NCI-H2029 (cell line): ENCODE data around the gene ECI1.
"Not testable (repeated sequence)": the region's sequence is repeated elsewhere in the genome, so short reads cannot be mapped to it uniquely, and the experiment has no call there.

Experiments used
- DNase-seq: peaks from one replicate; lab custom pipeline; 2025; lab: John Stamatoyannopoulos, UW

ECI1 gene

DNA sequence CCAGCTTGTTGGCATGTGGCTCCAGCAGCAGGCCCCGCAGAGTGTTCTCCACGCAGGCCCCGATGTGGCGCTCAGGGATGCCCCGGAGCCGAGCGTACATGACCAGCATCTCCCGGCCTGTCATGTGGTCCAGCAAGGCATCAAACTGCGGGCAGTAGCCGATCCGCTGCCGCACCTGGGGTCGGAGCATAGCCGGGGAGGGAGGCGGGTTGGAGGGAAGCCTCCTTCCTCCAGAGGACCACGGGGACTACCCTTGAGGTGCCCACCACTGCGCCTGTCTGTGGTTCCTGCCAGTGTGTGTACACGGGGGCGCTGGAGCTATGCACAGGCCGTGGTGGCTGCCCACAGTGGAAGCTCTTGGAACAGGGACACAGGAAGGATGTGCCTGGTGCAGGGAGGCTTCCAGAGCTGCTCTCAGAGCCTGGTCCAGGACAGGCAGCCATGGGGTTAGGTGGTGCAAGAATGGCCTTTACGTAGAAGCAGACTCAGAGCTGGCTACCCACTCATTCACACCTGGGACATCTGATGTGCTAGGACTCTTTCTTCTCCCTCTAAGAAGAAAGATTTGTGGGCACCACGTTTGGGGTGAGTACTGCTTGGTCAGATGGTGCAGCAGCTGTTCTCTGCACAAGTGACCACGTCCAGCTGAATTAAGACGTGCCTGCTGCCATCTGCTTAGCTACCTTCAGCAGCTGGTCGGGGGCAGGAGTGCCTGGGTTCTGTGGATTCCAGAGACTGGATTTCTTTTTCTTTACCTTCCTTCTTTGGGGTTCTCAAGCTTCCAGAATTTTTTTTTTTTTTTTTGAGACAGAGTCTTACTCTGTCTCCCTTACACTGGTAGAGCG is 27.8 kb upstream of the ECI1 start:
- no peak for DNase-seq

DNA sequence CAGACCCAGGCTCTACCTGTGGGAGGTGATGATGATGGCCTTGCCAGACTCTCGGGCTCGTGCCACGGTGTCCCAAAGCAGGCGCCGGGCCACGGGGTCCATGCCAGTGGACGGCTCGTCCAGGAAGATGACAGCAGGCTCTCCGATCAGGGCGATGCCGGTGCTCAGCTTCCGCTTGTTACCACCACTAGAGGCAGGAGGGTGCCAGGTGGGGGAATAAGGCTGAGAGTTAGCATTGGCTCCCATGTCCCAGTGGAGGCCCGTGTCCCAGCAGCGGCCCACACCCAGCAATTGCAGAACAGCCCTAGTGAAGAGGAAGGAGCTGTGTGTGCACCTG is 26.9 kb upstream of the ECI1 start:
- no peak for DNase-seq

DNA sequence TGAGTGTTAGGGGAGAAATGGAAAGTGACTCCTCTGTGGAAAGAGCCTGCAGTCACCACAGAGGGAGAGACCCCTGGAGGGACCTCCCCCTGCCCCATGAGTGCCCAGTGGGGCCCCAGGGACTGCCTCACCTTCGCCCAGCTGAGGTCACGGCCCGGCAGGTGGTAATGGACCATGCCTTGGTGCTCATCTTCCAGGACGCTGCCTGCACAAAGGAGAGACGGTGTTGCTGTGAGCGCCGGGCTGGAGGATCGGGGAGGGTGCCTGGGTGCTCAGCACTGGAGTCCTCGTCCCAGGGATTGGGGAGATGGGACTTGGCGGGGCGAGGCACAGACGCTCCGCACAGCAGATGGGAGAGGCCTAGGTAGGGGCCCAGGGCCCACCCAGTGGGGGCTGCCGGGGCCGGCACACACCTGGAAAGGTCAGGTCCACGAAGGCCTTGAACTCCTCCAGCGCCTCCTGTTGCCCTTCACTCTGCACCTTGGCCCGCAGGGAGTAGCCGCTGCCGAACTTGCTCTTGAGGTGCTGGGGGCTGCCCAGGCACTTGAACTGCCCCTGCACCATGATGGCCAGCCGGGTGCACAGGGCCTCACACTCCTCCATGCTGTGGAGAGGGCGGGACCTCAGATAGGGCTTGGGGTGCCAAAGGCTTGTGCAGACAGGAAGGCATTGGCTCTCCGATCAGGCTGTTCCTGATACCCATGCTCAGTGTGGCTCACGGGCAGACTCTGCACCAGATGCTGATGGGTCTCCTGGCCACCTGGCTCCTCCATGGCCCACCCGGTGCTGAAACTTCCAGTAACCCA is 26.3 kb upstream of the ECI1 start:
- DNase-seq = no peak

DNA sequence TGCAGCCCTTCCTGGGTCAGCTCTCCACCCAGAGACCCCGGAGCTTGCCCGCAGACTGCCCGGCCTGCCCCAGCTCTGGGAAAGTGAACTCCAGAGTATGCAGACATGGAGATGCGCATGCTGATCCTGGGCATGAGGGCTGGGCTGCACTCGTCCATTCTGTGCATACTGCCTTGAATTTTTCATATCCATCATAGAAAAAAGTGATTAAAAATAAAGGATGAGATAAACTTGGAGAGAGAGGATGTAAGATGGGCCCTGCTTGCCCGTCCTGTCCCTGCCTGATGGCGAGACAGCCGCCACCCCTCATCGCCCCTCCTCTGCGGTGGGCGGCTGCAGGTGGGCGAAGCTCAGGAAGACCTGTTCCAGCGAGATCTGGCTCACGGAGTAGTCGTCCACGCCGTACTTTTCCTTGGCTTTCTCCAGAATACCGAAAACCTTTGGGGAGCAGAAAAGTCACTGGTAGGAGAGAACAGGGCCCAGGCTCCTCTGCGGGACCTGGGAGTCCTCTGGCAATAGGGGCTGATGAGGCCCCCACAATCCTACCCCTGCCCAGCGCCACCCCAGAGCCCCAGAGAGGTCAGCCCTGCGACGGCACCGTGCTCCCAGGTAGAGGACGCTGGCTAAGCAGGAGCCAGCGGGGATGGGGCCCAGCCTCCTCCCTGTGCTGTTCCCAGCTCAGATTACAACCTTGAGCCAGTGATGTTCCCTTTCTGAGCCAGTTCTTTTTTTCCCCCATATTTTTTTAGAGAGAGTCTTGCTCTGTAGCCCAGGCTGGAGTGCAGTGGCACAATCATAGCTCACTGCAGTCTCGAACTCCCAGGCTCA is 25.2 kb upstream of the ECI1 start:
- DNase-seq = no peak

DNA sequence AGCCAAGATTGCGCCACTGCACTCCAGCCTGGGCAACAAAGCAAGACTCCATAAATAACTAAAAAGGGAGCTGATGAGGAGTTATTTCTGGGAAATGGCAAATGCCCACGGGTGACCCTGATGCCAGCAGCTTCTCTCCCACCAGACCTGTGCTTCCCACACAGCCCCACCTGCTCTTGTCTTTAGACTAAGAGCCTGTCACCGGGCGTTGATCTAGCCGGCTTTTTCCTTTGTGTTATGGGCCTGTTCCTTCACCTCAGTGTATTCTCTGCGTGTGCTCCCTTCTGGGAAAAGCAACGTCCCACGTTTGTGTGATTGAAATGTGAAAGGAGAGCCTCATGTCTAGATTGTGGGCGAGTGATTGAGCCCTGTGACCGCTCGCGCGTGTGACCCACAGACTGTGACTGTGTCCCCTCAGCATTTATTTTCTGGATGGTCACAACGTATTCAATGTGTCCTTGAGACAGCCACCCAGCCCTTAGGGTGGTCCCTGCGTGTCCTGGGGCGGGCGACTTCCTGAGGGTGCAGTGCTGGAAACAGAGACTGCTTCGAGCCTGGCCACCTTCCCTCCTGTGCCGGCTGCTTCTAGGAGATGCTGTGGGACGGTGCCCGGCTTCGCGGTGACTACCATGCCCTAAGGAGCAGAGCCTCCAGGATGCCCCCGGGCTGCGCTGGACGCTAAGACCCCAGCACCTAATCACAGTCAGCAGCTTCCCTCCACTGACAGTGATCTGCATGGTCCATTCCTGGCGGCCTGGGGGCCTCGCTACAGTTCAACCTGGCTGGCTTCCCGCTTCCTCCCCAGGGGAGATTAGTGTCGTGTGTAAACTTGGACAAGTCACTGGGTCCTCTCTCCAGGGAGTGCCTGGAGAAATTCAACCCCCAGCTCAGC is 24.3 kb upstream of the ECI1 start:
- no peak for DNase-seq

DNA sequence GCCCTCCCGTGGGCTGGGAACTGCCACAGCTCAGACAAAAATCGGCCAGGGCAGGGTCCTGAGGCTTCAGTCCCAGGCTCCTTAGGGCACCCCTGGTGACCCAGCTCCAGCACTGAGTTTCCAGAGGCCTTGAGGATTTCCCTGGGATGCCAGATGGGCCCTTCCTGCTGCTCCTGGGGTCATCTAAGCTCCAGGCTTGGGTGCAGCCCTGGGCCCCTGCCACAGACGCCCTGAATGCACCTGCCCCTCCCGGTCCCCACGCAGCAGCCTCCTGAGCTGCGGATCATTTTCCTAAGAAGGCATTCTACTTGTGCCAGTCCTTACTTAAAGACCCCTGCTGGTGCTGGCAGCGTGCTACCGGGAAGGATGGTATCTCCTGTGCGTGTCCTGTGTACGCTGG is 22.5 kb upstream of the ECI1 start:
- DNase-seq = no peak

DNA sequence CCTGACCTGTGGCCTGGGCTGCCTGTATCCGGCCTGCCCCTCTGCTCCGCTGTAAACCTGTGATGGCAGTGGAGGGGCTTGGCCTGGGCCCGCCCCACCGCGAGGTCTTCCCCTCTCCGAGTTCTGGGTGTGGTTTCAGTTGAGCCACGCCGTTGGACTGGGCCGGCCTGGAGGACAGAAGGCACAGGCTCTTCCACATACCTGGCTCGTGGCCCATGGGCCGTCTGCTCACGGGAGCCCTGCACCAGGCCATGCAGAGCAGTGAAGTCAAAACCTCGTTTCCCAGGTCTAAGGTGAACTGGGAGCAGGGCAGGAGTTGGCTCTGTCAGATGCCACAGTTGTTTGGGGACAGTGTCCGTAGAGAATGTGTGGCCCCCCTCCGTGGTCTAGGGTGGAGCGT is 22.1 kb upstream of the ECI1 start:
- no peak for DNase-seq

DNA sequence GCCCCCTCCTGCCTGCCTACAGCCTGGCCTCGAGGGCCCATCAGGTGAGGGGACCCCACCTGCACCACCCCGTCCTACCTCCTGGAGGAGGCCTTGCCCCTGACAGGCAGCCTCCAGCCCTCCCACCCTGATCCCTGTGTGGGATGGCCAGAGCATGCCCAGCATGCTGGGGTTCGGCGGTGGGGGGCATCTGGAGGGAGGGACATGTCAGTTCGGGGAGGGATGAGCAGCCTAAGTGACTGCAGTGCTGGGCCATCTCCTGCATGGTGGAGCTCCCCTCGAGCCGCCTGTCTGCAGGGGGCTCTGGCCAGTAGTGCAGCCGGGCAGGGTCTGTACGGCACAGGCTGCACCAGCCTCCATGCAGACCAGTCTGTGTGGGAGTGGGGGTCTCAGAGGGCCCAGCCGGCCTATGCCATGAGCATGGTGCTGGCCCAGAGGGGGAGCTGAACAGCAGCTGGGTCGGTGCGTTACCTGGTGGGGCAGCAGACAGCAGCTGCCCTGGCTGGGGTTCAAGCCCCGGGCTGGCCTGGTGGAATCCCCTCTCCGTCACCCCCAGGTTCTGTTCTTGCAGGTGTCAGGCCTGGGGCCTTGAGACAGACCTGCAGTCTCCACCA is 20.6 kb upstream of the ECI1 start:
- DNase-seq = no peak

DNA sequence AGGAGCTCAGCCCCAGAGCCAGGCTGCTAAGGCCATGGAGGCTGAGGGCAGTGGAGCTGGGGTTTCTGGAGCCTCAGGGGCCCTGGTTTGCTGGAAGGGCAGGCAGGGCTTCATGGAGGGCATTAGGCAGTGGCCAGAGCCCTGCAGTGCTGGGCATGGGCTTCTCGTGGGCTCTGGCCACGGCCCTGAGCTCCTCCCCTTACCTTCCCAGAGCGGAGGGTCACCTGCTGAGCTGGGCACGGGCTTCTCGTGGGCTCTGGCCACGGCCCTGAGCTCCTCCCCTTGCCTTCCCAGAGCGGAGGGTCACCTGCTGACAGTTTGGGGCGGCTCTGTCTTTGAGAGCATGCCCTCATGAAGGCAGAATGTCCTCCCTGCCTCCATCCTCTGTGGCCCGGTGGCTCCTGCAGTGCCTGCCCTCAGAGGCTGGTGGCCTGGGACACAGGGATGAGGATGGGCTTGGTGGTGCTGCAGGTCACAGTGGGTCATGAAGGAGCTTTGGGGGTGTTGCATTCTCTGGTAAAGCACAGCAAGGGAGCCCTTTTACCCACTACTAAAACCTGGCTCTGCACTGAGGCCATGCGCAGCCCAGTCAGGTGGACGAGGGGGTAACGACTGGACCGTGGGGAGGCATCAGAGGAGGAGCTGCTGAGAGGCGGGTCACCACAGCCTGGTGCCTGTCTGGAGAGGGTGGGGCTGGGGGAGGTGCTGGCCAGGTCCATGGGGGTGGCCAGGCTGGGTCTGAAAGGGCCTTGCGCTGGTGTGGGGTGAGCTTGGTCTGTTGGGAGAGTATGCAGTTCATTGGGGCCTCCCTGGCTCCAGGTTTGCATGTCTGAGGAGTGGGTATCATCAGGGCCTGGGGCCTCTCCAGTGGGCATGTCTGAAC is 19.4 kb upstream of the ECI1 start:
- DNase-seq = no peak

DNA sequence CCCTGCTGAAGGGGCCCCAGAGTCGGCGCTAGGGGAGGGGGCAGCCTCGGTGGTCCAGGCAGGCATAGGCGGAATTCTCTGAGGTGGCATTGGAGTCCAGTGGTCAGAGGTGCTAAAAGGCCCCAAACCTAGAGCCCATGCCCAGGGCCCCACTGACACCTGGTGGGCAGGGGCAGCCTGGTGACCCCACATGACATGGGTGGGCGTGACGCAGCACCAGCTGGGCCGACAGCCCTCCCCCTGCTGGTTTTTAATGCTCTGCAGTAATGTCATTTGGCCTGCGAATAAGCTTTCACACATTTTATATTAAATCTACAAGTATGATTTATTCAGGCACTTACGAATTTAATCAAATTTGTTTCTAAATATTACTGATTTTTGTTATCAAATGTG is 18.7 kb upstream of the ECI1 start:
- DNase-seq = no peak

DNA sequence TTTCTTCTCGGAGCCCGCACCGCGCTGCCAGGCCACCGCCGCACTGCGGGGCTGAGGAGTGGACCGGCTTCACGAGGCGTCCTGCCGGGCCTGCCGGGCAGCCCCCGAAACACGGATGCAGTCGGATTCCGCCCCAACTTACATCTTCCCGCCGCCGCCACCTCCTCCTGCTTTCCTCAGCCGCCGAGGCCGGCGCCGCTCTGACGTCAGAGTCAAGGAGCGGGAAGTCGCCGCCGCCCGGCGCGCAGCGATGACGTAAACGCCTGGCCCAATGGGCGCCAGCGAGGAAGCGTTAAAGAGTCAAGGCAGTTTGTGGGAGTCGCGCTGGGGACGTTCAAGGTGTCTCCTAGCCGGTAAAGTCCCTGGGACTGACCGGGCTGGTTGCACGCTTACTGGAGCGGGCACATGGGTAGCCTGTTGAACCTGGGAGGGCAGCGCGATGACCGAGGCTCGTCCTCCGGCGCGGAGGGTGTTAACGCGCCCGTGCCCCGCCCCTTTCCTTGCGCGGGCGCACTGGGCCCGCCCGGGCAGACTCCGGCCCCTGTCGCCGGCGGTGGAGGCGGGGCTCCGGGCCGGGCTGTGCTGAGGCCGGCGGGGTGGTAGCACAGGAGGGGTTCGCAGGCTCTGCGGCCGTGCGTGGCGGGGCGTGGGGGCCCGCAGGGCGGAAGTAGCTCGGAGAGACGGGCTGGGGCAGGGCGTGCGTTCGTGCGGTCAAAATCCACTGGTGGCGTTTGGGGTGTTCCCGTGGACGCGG is 16.7 kb upstream of the ECI1 start, which contains the start of gene RNPS1:
Gene RNPS1 (minus strand): TSS at position 214 of the 754 bp plus-strand sequence. CDS start 3,483 bp downstream, outside the sequence.
- DNase-seq = peak; percentile 89

DNA sequence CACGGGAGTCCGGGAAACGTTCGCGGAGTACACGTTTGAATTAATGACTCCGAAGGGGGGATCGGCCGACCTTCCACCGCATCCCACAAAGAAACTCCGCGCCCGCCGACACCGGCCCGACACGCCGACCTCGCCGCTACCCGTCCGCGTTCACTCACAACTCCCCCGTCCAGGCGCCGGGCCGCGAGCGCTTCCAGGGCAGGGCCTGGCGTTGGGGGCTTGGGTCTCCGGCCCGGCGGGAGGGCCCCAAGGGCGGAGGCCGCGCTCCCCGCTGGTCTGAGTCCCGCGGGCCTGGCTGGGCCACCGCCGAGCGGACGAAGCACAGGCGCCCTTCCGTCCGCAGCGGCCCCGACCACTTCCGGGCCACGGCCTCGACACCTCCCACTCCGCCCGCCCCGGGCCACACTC is 16.1 kb upstream of the ECI1 start:
- not testable (repeated sequence) for DNase-seq

DNA sequence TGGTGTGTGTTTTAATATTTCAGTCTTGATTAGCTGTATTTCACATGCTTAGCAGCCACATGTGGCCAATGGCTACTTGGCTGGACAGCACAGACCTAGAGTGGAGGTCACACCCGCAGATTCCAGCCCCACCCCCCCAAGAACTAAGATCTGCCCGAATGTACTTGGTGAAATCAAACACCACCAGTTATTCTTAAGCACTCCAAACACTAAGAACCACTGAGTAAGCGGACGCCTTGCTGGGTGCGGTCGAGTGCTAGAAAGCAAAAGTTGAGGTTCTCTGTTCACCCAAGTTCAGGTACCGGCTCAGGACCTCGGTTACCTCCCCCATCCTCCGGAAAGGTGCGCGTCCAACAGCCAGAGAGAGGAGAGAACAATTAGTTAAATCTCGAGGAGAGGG is 15.5 kb upstream of the ECI1 start:
- DNase-seq = not testable (repeated sequence)

DNA sequence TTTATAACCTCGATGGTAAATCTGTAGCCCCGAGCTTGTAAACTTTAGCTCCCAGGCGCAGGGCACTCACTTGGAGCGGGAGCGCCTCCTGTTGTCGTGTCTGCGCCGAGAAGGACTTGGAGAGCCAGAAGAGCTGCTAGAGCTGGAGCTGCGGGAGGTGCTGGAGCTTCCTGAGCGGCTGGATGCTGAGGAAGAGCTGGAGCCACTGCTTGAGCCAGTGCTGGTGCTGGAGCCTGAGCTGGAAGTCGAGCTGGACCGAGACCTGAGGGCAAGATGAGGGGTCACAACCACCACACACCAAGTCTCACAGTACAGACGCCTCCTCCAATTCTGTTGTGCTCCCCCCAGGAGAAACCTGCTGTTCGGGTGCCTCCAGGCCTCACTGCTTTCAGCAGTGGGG is 11.6 kb upstream of the ECI1 start:
- DNase-seq = not testable (repeated sequence)

DNA sequence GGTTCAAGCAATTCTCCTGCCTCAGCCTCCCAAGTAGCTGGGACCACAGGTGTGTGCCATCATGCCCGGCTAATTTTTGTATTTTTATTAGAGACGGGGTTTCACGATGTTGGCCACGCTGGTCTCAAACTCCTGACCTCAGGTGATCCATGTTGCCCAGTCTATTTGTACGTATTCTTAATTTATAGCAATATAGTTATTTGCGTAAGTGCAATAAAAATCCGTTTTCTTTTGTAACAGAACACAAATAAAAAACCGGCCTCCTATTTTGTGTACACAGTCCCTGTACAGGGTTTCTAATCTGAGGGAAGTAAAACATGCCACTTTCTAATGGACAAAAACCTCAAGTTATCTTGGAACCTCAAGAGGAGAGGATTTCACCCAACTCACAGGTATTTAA is 8.9 kb upstream of the ECI1 start:
- no peak for DNase-seq

DNA sequence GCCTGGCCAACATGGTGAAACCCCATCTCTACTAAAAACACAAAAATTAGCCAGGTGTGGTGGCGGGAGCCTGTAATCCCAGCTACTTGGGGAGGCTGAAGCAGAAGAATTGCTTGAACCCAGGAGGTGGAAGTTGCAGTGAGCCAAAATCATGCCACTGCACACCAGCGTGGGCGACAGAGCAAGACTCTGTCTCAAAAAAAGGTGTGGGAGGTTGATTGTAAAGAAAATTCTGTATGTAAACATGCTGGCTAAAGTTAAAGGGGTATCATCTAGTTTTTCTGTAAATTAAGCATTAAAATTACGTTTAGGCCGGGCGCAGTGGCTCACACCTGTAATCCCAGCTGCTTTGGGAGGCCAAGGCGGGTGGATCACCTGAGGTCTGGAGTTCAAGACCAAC is 7.1 kb upstream of the ECI1 start:
- DNase-seq = not testable (repeated sequence)

DNA sequence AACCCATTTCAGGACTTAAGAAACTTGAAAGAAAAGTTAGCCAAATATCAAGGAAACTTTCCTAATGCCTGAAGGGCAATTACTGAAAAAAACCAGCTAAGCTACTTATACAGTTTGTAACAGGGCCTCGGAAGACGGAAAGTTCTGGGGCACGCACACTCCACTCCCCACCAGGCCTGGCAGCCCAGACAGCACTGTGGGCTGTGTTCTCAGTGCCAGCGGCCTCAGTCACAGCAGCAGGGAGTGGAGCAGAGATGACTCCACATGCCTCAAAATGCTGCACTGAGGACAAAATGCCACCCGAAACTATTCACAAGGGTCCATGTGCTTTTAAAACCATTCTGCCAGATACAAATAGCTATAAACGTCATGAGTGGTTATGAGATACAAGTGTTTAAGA is 6.3 kb upstream of the ECI1 start:
- DNase-seq = no peak

DNA sequence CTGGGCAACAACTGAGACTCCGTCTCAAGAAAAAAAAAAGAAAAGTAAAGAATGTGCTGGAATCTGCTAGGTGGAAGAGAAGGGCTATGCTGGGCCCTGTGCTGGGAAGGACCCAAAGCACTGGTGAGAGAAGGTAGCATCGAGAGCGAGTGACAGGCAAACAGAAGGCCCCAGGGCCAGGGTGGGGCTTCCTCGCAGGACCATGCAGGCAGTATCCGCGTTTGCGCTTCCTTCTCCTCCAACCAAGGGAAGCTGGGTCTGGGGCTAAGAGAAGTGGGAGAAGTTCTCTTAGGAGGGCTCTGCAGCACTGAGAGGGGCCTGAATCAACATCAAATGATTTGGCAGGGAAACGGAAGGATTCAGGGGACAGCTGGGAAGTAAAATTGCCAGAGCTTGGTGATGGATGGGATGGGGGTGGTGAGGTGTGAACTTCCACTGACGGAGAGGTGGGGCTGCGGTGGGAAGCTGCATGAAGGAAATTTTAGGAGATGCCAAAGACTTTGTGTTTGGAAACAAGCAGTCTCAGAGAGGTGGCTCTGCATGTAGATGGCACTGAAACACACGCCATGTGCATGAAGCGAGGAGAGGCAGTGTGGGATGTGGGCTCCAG is 5.2 kb upstream of the ECI1 start:
- no peak for DNase-seq

DNA sequence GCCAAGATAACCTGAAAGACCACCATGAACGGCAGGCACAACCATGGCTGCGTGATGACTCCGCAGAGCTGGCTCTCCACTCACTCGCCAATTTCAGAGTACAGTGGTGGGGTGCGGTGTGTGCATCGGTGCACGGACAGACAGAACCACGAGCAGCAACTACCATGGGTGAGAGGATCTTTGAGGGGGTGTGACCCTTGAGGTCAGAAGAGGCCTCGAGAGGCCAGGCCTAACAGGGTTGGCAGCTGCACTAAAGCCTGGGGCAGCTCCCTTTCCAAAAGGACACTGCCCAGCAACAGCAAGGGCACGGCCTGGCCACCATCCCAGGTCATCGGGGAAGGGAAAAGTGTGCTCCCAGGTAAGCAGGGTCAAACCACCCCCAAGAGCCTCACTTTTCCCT is 1.9 kb upstream of the ECI1 start:
- no peak for DNase-seq
